A673 (cell line): ENCODE measurements around the gene SH3RF2. TPM values are rescaled to one million over a fixed set of nuclear protein-coding genes. Genes with fewer than 3 reads are reported as not detected.

Experiments
- Bru-seq: library from RNA; stranded (reverse); fragments of 400-500 nt; gene quantifications from one replicate; lab custom pipeline; 2021; lab: Mats Ljungman, UMichigan
- BruChase-seq, 2 experiments: library from RNA; stranded (reverse); fragments of 400-500 nt; gene quantifications; one replicate each; lab custom pipeline; 2021; lab: Mats Ljungman, UMichigan
- BruUV-seq: library from RNA; stranded (reverse); fragments of 400-500 nt; replicated peaks from 2 replicates; lab custom pipeline; 2021; lab: Mats Ljungman, UMichigan
- CTCF ChIA-PET: fragments of 300-600 bp; sonication (Branson Sonifier 250); formaldehyde crosslinking; loops from one replicate; lab custom pipeline; 2022; ENCODE audit warnings: antibody characterized with exemption; lab: Charles Lee
- POLR2A ChIA-PET: fragments of 300-600 bp; sonication (Branson Sonifier 250); formaldehyde crosslinking; loops from one replicate; lab custom pipeline; 2022; ENCODE audit warnings: antibody characterized with exemption; ENCODE audit not compliant: low non-redundant PET; lab: Charles Lee
- DNase-seq: peaks from one replicate; pipeline ENCODE4 v3.0.0-alpha.2; 2015; ENCODE audit warnings: low spot score
- H3K27ac ChIP-seq: fragments of 200-600 bp; sonication (generic); 2 replicates; pipeline ENCODE4 v1.5.1; 2016; ENCODE audit warnings: mixed run types, low read depth, mild to moderate bottlenecking, mixed read lengths, antibody characterized with exemption, low read length; ENCODE audit not compliant: poor library complexity, severe bottlenecking
- H3K27me3 ChIP-seq: fragments of 200-600 bp; sonication (generic); replicated peaks from 2 replicates; pipeline ENCODE4 v1.6.1; 2017; ENCODE audit warnings: mixed run types, low read depth, mild to moderate bottlenecking, mixed read lengths, antibody characterized with exemption, low read length; ENCODE audit not compliant: insufficient read depth, poor library complexity
- H3K36me3 ChIP-seq: fragments of 200-600 bp; sonication (generic); 2 replicates; pipeline ENCODE4 v1.6.1; 2016; ENCODE audit warnings: mixed run types, mild to moderate bottlenecking, mixed read lengths, antibody characterized with exemption, low read length; ENCODE audit not compliant: insufficient read depth, poor library complexity, severe bottlenecking
- H3K4me1 ChIP-seq: fragments of 200-600 bp; sonication (generic); 2 replicates; pipeline ENCODE4 v1.6.1; 2017; ENCODE audit warnings: mixed run types, mild to moderate bottlenecking, mixed read lengths, antibody characterized with exemption, low read length; ENCODE audit not compliant: insufficient read depth, poor library complexity, severe bottlenecking
- H3K4me3 ChIP-seq: fragments of 200-600 bp; sonication (generic); 2 replicates; pipeline ENCODE4 v1.5.1; 2016; ENCODE audit warnings: low read depth, mixed run types, mild to moderate bottlenecking, mixed read lengths, low read length; ENCODE audit not compliant: poor library complexity, severe bottlenecking
- H3K9me3 ChIP-seq: fragments of 200-600 bp; sonication (generic); 2 replicates; pipeline ENCODE4 v1.6.1; 2016; ENCODE audit warnings: mixed run types, low read depth, mild to moderate bottlenecking, mixed read lengths, antibody characterized with exemption, low read length; ENCODE audit not compliant: poor library complexity, severe bottlenecking
- CTCF ChIP-seq: fragments of 300-800, 200-600 bp; sonication (generic); conservative IDR thresholded peaks from 2 replicates; pipeline ENCODE4 v1.5.1; 2017; ENCODE audit warnings: low read depth, mild to moderate bottlenecking, antibody characterized with exemption, low read length, moderate library complexity, mixed read lengths
- EZH2 ChIP-seq: fragments of 200-600 bp; sonication (generic); IDR thresholded peaks from 2 replicates; pipeline ENCODE4 v1.6.1; 2017; ENCODE audit warnings: borderline replicate concordance, low read depth, mild to moderate bottlenecking, mixed read lengths, antibody characterized with exemption, low read length; ENCODE audit not compliant: poor library complexity, severe bottlenecking
- intact Hi-C: fragments of 100-400 bp; cut with micrococcal nuclease; formaldehyde crosslinking; loops from one replicate; pipeline ENCODE4 v1.10.0; 2022; ENCODE audit not compliant: unreplicated experiment
- long read RNA-seq: library from polyadenylated mRNA; stranded (forward); transcript quantifications from one replicate; pipeline ENCODE4 v2.0.0, GENCODE V29; 2022
- total RNA-seq: library from RNA; stranded (reverse); gene quantifications from 2 replicates; pipeline ENCODE4 v1.2.3, GENCODE V29; 2021

The SH3RF2 gene
- total RNA-seq (21.1 and 22.9 TPM in 2 replicates), Bru-seq, nascent RNA (percentile 76 among the genes with signal in this experiment), BruChase-seq, experiment 1, labeled RNA remaining after a 2-hour chase (percentile 65 among the genes with signal in this experiment), BruChase-seq, experiment 2, labeled RNA remaining after a 6-hour chase (percentile 64 among the genes with signal in this experiment)
- long read RNA-seq, full-length matches to known transcripts: 3 of 24 reads
- long read RNA-seq, partial matches to known transcripts: 15 of 24 reads
- long read RNA-seq, other reads (novel, unspliced or antisense): 6 of 24 reads

- POLR2A ChIA-PET: interaction anchor here (0.6 kb wide), 2 partner anchors 10 to 112 kb away, joined by 3 to 5 read pairs; no protein-coding TSS in a partner anchor
- peak; percentile 96 for DNase-seq
- H3K9me3 ChIP-seq: no peaks in the 10 kb centered on the region
- H3K4me1 ChIP-seq: peaks cover 69% of the 10 kb centered on the region
- no peak for TF ChIP-seq EZH2
- TF ChIP-seq CTCF: no peak
- CTCF ChIA-PET: no interaction called here
- intact Hi-C loops: loop anchor here (5.0 kb wide), 1 partner anchor 689 kb away; no protein-coding TSS in a partner anchor
- BruUV-seq: TSS peak; percentile 55
- H3K36me3 ChIP-seq: no peaks in the 10 kb centered on the region
- H3K4me3 ChIP-seq: peak within 1 kb of the TSS; percentile 45
- H3K27ac ChIP-seq: peak within 1 kb of the TSS; percentile 83
- no peaks in the 10 kb centered on the region for H3K27me3 ChIP-seq
These were observed at the start of gene SH3RF2 for GRCh38 chr5:145936401-145937131. Gene SH3RF2, plus strand, starts transcription at chr5:145936578. Its CDS starts 1,351 bp downstream, at chr5:145937929.

- H3K4me1 ChIP-seq: no peaks in the 10 kb centered on the region
- H3K4me3 ChIP-seq: no peak overlapping the region
- POLR2A ChIA-PET: no interaction called here
- peaks cover 10% of the 10 kb centered on the region for H3K9me3 ChIP-seq
- no peak for TF ChIP-seq CTCF
- no peak for TF ChIP-seq EZH2
- no peak overlapping the region for H3K27ac ChIP-seq
- CTCF ChIA-PET: interaction anchor here (1.4 kb wide), 1 partner anchor 38 kb away, joined by 5 read pairs; no protein-coding TSS in a partner anchor
- no peaks in the 10 kb centered on the region for H3K27me3 ChIP-seq
- DNase-seq: peak; percentile 42
- no peaks in the 10 kb centered on the region for H3K36me3 ChIP-seq
- intact Hi-C loops: loop anchor here (5.0 kb wide), 2 partner anchors 55 to 190 kb away; no protein-coding TSS in a partner anchor
- BruUV-seq: no TSS peak
These were observed 49.2 kb upstream of the SH3RF2 start for GRCh38 chr5:145887217-145887616.

- BruUV-seq: no TSS peak
- intact Hi-C loops: loop anchor here (5.0 kb wide), 2 partner anchors 56 to 191 kb away; no protein-coding TSS in a partner anchor
- DNase-seq: peak; percentile 85
These were observed 48.3 kb upstream of the SH3RF2 start for GRCh38 chr5:145887976-145888574.

More at GRCh38 chr5:145887976-145888574, 48.3 kb upstream of the SH3RF2 start:
- ChIA-PET POLR2A (no interaction called here), CTCF (interaction anchor here (0.9 to 1.4 kb wide), 5 partner anchors 11 to 1684 kb away, joined by 3 to 5 read pairs (median 3); no protein-coding TSS in a partner anchor)
- Histone ChIP-seq H3K27me3 (no peaks in the 10 kb centered on the region), H3K36me3 (no peaks in the 10 kb centered on the region), H3K4me1 (no peaks in the 10 kb centered on the region), H3K9me3 (peaks cover 10% of the 10 kb centered on the region), H3K27ac (no peak overlapping the region), H3K4me3 (no peak overlapping the region)
- TF ChIP-seq EZH2 (no peak), CTCF (peak; percentile 93)
